Measurements from ENCODE around the gene SRSF4.

The SRSF4 gene

GRCh38 chr1:29177022-29177705 lies 4.5 kb downstream of the SRSF4 start:
- Histone ChIP-seq H3K36me3 (ENCODE audit: insufficient read depth, low read depth, low read length) (peaks cover 32% of the 10 kb centered on the region; the same call in 1 of the 2 replicates), H3K4me1 (ENCODE audit: insufficient read depth, low read length) (peaks cover 3% of the 10 kb centered on the region; the same call in 1 of the 2 replicates), H3K4me3 (ENCODE audit: low read length) (no peak overlapping the region), H3K9me3 (ENCODE audit: insufficient read depth, low read depth, low read length) (no peaks in the 10 kb centered on the region), H3K27me3 (ENCODE audit: insufficient read depth, low read length) (no peaks in the 10 kb centered on the region), H3K27ac (ENCODE audit: low read length) (no peak overlapping the region), H3K9ac (ENCODE audit: low read depth, low read length) (no peak overlapping the region)

GRCh38 chr1:29176576-29176975 lies 5.1 kb downstream of the SRSF4 start:
- H3K4me3 ChIP-seq (ENCODE audit: low read length), result no peak overlapping the region
- peaks cover 35% of the 10 kb centered on the region for H3K36me3 ChIP-seq (ENCODE audit: insufficient read depth, low read depth, low read length)
- H3K9ac ChIP-seq (ENCODE audit: low read depth, low read length), result no peak overlapping the region
- H3K27me3 ChIP-seq (ENCODE audit: insufficient read depth, low read length), result no peaks in the 10 kb centered on the region
- no peaks in the 10 kb centered on the region for H3K9me3 ChIP-seq (ENCODE audit: insufficient read depth, low read depth, low read length)
- peaks cover 6% of the 10 kb centered on the region for H3K4me1 ChIP-seq (ENCODE audit: insufficient read depth, low read length)
- H3K27ac ChIP-seq (ENCODE audit: low read length), result no peak overlapping the region

- Histone ChIP-seq H3K36me3 (ENCODE audit: insufficient read depth, low read depth, low read length) (peaks cover 54% of the 10 kb centered on the region), H3K9me3 (ENCODE audit: insufficient read depth, low read depth, low read length) (no peaks in the 10 kb centered on the region), H3K9ac (ENCODE audit: low read depth, low read length) (no peak overlapping the region), H3K4me1 (ENCODE audit: insufficient read depth, low read length) (peaks cover 19% of the 10 kb centered on the region), H3K4me3 (ENCODE audit: low read length) (no peak overlapping the region), H3K27me3 (ENCODE audit: insufficient read depth, low read length) (no peaks in the 10 kb centered on the region), H3K27ac (ENCODE audit: low read length) (no peak overlapping the region)
These were observed 9.2 kb downstream of the SRSF4 start for GRCh38 chr1:29172415-29172939.

GRCh38 chr1:29171521-29171920 lies 10.2 kb downstream of the SRSF4 start:
- Histone ChIP-seq H3K4me1 (ENCODE audit: insufficient read depth, low read length) (peaks cover 26% of the 10 kb centered on the region), H3K9me3 (ENCODE audit: insufficient read depth, low read depth, low read length) (no peaks in the 10 kb centered on the region), H3K4me3 (ENCODE audit: low read length) (no peak overlapping the region), H3K36me3 (ENCODE audit: insufficient read depth, low read depth, low read length) (peaks cover 59% of the 10 kb centered on the region), H3K27ac (ENCODE audit: low read length) (no peak overlapping the region), H3K27me3 (ENCODE audit: insufficient read depth, low read length) (no peaks in the 10 kb centered on the region), H3K9ac (ENCODE audit: low read depth, low read length) (no peak overlapping the region; the same call in 1 of the 2 replicates)

- peak overlapping the region; percentile 0; the same call in 1 of the 2 replicates for H3K9ac ChIP-seq (ENCODE audit: low read depth, low read length)
- no peak overlapping the region for H3K4me3 ChIP-seq (ENCODE audit: low read length)
- peaks cover 30% of the 10 kb centered on the region for H3K4me1 ChIP-seq (ENCODE audit: insufficient read depth, low read length)
- no peak overlapping the region for H3K27ac ChIP-seq (ENCODE audit: low read length)
- H3K27me3 ChIP-seq (ENCODE audit: insufficient read depth, low read length), result no peaks in the 10 kb centered on the region
- peaks cover 59% of the 10 kb centered on the region for H3K36me3 ChIP-seq (ENCODE audit: insufficient read depth, low read depth, low read length)
- H3K9me3 ChIP-seq (ENCODE audit: insufficient read depth, low read depth, low read length), result no peaks in the 10 kb centered on the region
These were observed 10.6 kb downstream of the SRSF4 start for GRCh38 chr1:29171089-29171488.

GRCh38 chr1:29169976-29170375 lies 11.7 kb downstream of the SRSF4 start:
- H3K4me3 ChIP-seq (ENCODE audit: low read length), result no peak overlapping the region
- H3K9me3 ChIP-seq (ENCODE audit: insufficient read depth, low read depth, low read length), result no peaks in the 10 kb centered on the region
- peaks cover 41% of the 10 kb centered on the region for H3K4me1 ChIP-seq (ENCODE audit: insufficient read depth, low read length)
- H3K9ac ChIP-seq (ENCODE audit: low read depth, low read length), result no peak overlapping the region
- H3K27me3 ChIP-seq (ENCODE audit: insufficient read depth, low read length), result no peaks in the 10 kb centered on the region
- no peak overlapping the region for H3K27ac ChIP-seq (ENCODE audit: low read length)
- H3K36me3 ChIP-seq (ENCODE audit: insufficient read depth, low read depth, low read length), result peaks cover 68% of the 10 kb centered on the region

GRCh38 chr1:29167904-29168303 lies 13.8 kb downstream of the SRSF4 start:
- Histone ChIP-seq H3K4me3 (ENCODE audit: low read length) (no peak overlapping the region), H3K27ac (ENCODE audit: low read length) (no peak overlapping the region), H3K9me3 (ENCODE audit: insufficient read depth, low read depth, low read length) (no peaks in the 10 kb centered on the region), H3K9ac (ENCODE audit: low read depth, low read length) (no peak overlapping the region), H3K27me3 (ENCODE audit: insufficient read depth, low read length) (no peaks in the 10 kb centered on the region), H3K4me1 (ENCODE audit: insufficient read depth, low read length) (peaks cover 58% of the 10 kb centered on the region), H3K36me3 (ENCODE audit: insufficient read depth, low read depth, low read length) (peaks cover 73% of the 10 kb centered on the region)

GRCh38 chr1:29166291-29166878 lies 15.3 kb downstream of the SRSF4 start:
- H3K4me1 ChIP-seq (ENCODE audit: insufficient read depth, low read length), result peaks cover 61% of the 10 kb centered on the region
- peaks cover 75% of the 10 kb centered on the region for H3K36me3 ChIP-seq (ENCODE audit: insufficient read depth, low read depth, low read length)
- no peak overlapping the region for H3K4me3 ChIP-seq (ENCODE audit: low read length)
- no peak overlapping the region for H3K27ac ChIP-seq (ENCODE audit: low read length)
- H3K9ac ChIP-seq (ENCODE audit: low read depth, low read length), result peak overlapping the region; percentile 1; the same call in 1 of the 2 replicates
- H3K27me3 ChIP-seq (ENCODE audit: insufficient read depth, low read length), result no peaks in the 10 kb centered on the region
- H3K9me3 ChIP-seq (ENCODE audit: insufficient read depth, low read depth, low read length), result no peaks in the 10 kb centered on the region

- Histone ChIP-seq H3K36me3 (ENCODE audit: insufficient read depth, low read depth, low read length) (peaks cover 77% of the 10 kb centered on the region), H3K27ac (ENCODE audit: low read length) (peak overlapping the region; percentile 34), H3K27me3 (ENCODE audit: insufficient read depth, low read length) (no peaks in the 10 kb centered on the region), H3K4me1 (ENCODE audit: insufficient read depth, low read length) (peaks cover 51% of the 10 kb centered on the region), H3K9me3 (ENCODE audit: insufficient read depth, low read depth, low read length) (no peaks in the 10 kb centered on the region), H3K4me3 (ENCODE audit: low read length) (peak overlapping the region; percentile 40; the same call in 1 of the 2 replicates), H3K9ac (ENCODE audit: low read depth, low read length) (peak overlapping the region; percentile 60)
These were observed 17.1 kb downstream of the SRSF4 start for GRCh38 chr1:29164588-29164987.

GRCh38 chr1:29162476-29163138 lies 19.1 kb downstream of the SRSF4 start:
- Histone ChIP-seq H3K4me1 (ENCODE audit: insufficient read depth, low read length) (peaks cover 54% of the 10 kb centered on the region), H3K36me3 (ENCODE audit: insufficient read depth, low read depth, low read length) (peaks cover 78% of the 10 kb centered on the region)

GRCh38 chr1:29162025-29162424 lies 19.7 kb downstream of the SRSF4 start:
- H3K36me3 ChIP-seq (ENCODE audit: insufficient read depth, low read depth, low read length), result peaks cover 78% of the 10 kb centered on the region
- no peak overlapping the region for H3K27ac ChIP-seq (ENCODE audit: low read length)
- H3K9ac ChIP-seq (ENCODE audit: low read depth, low read length), result no peak overlapping the region
- no peak overlapping the region for H3K4me3 ChIP-seq (ENCODE audit: low read length)
- H3K9me3 ChIP-seq (ENCODE audit: insufficient read depth, low read depth, low read length), result no peaks in the 10 kb centered on the region
- peaks cover 52% of the 10 kb centered on the region for H3K4me1 ChIP-seq (ENCODE audit: insufficient read depth, low read length)
- no peaks in the 10 kb centered on the region for H3K27me3 ChIP-seq (ENCODE audit: insufficient read depth, low read length)

More at GRCh38 chr1:29162476-29163138, 19.1 kb downstream of the SRSF4 start:
- H3K27ac ChIP-seq (ENCODE audit: low read length), result no peak overlapping the region
- H3K4me3 ChIP-seq (ENCODE audit: low read length), result no peak overlapping the region
- no peaks in the 10 kb centered on the region for H3K9me3 ChIP-seq (ENCODE audit: insufficient read depth, low read depth, low read length)
- no peaks in the 10 kb centered on the region for H3K27me3 ChIP-seq (ENCODE audit: insufficient read depth, low read length)
- H3K9ac ChIP-seq (ENCODE audit: low read depth, low read length), result no peak overlapping the region; the same call in 1 of the 2 replicates

Data from iPS-20b (cell line).